T-helper 1 cell treated with Interleukin-12 subunit alpha and Interleukin-12 subunit beta and Interleukin-4 antibody, amounts not matched to agents 30 μg/mL and 1 μg/mL, for 36 hours (primary cell): Measurements from ENCODE around the gene TEX35.
"Not testable (repeated sequence)": the region's sequence is repeated elsewhere in the genome, so short reads cannot be mapped to it uniquely, and the experiment has no call there.

Experiments
- H3K27ac Mint-ChIP-seq: one replicate; pipeline ENCODE4 v1.8.0; 2021; ENCODE audit warnings: mild to moderate bottlenecking, mixed read lengths
- H3K27me3 Mint-ChIP-seq: one replicate; pipeline ENCODE4 v1.8.0; 2021; ENCODE audit warnings: low read depth, mixed read lengths
- H3K36me3 Mint-ChIP-seq: one replicate; pipeline ENCODE4 v1.8.0; 2021; ENCODE audit warnings: low read depth, mixed read lengths
- H3K4me1 Mint-ChIP-seq: one replicate; pipeline ENCODE4 v1.8.0; 2021; ENCODE audit warnings: low read depth, mixed read lengths
- H3K4me3 Mint-ChIP-seq: one replicate; pipeline ENCODE4 v1.8.0; 2021; ENCODE audit warnings: mild to moderate bottlenecking, moderate library complexity, mixed read lengths
- H3K9me3 Mint-ChIP-seq: one replicate; pipeline ENCODE4 v1.8.0; 2021; ENCODE audit warnings: mixed read lengths

TEX35 gene

DNA sequence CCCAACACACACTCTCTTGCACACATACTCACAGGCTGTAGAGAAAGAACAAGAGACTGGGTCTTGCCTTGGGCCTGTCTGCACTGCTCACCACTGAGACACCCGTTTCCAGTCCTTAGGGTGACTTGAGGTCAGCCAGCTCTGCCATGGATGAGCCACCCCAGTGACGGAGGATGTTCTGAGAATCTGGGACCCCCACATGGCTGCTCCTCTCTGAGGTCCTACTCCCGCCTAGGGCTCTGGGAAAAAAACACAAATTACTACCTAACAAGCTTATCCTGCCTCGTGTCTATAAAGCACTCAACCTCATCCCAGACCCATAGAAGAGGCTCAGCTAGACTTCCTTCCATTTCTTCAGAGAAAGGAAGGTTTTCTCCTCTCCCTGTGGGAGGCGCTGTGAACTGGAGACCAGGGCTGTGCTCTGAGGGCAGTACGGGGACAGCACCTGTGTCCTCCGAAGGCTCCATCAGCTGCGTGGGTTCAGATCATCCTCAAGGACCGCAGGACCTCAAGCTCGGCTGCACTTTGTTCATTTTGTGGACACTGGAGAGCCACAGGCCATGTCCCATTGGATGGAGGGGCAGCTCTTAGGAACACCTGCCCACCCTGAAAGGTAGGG is 11.9 kb upstream of the TEX35 start:
- no peaks in the 10 kb centered on the region for H3K9me3 Mint-ChIP-seq
- no peaks in the 10 kb centered on the region for H3K36me3 Mint-ChIP-seq
- no peaks in the 10 kb centered on the region for H3K27me3 Mint-ChIP-seq
- no peaks in the 10 kb centered on the region for H3K4me1 Mint-ChIP-seq
- no peak overlapping the region for H3K27ac Mint-ChIP-seq
- no peak overlapping the region for H3K4me3 Mint-ChIP-seq

- H3K4me3 Mint-ChIP-seq, result no peak overlapping the region
- H3K9me3 Mint-ChIP-seq, result no peaks in the 10 kb centered on the region
- no peaks in the 10 kb centered on the region for H3K4me1 Mint-ChIP-seq
- no peak overlapping the region for H3K27ac Mint-ChIP-seq
- H3K36me3 Mint-ChIP-seq, result no peaks in the 10 kb centered on the region
- no peaks in the 10 kb centered on the region for H3K27me3 Mint-ChIP-seq
Measured at GRCh38 chr1:178501705-178502329, 11.1 kb upstream of the TEX35 start.

GRCh38 chr1:178502330-178502714 is 10.6 kb upstream of the TEX35 start:
- H3K27me3 Mint-ChIP-seq, result no peaks in the 10 kb centered on the region
- no peak overlapping the region for H3K4me3 Mint-ChIP-seq
- H3K27ac Mint-ChIP-seq, result no peak overlapping the region
- H3K36me3 Mint-ChIP-seq, result no peaks in the 10 kb centered on the region
- H3K4me1 Mint-ChIP-seq, result no peaks in the 10 kb centered on the region
- H3K9me3 Mint-ChIP-seq, result no peaks in the 10 kb centered on the region

GRCh38 chr1:178502856-178503255 is 10.1 kb upstream of the TEX35 start:
- H3K27ac Mint-ChIP-seq, result no peak overlapping the region
- H3K4me1 Mint-ChIP-seq, result no peaks in the 10 kb centered on the region
- H3K4me3 Mint-ChIP-seq, result no peak overlapping the region
- H3K9me3 Mint-ChIP-seq, result no peaks in the 10 kb centered on the region
- H3K36me3 Mint-ChIP-seq, result no peaks in the 10 kb centered on the region
- no peaks in the 10 kb centered on the region for H3K27me3 Mint-ChIP-seq

DNA sequence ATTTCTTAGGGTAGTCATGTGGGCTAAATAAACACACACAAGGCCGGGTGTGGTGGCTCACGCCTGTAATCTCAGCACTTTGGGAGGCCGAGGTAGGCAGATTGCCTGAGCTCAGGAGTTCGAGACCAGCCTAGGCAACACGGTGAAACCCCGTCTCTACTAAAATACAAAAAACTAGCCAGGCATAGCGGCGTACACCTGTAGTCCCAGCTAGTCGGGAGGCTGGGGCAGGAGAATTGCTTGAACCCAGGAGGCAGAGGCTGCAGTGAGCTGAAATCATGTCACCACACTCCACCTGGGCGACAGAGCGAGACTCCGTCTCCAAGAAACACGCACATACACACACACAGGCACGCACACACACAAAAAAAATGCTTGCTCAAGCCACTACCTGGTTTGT is 9.6 kb upstream of the TEX35 start:
- not testable (repeated sequence) for H3K27me3 Mint-ChIP-seq, H3K9me3 Mint-ChIP-seq, H3K36me3 Mint-ChIP-seq, H3K4me3 Mint-ChIP-seq, H3K4me1 Mint-ChIP-seq, H3K27ac Mint-ChIP-seq

GRCh38 chr1:178503849-178504248 is 9.1 kb upstream of the TEX35 start:
- H3K4me3 Mint-ChIP-seq, result no peak overlapping the region

DNA sequence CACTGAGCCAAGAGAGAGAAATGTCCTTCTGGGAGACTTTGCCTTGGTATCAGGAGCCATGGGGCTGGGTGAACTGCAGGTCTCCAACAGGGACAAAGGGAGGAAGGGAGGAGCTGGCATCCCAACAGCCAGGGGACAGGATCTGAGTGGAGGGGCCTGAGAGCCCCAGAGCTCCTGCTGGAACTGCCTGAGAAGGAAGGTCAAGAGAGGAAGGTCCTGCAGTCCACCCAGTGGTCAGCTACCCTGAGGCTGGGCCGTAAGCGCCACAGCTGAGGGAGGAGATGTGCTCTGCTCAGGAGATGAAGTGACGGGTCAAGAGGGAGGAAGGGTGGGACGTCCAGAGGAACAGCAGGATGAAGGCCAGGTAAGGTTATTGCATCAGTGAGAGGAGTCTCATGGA is 8.6 kb upstream of the TEX35 start:
- Mint-ChIP-seq H3K27ac (no peak overlapping the region), H3K4me3 (no peak overlapping the region), H3K4me1 (no peaks in the 10 kb centered on the region), H3K9me3 (no peaks in the 10 kb centered on the region), H3K36me3 (no peaks in the 10 kb centered on the region), H3K27me3 (no peaks in the 10 kb centered on the region)

More at GRCh38 chr1:178503849-178504248, 9.1 kb upstream of the TEX35 start:
- no peaks in the 10 kb centered on the region for H3K36me3 Mint-ChIP-seq
- no peaks in the 10 kb centered on the region for H3K27me3 Mint-ChIP-seq
- no peak overlapping the region for H3K27ac Mint-ChIP-seq
- H3K9me3 Mint-ChIP-seq, result no peaks in the 10 kb centered on the region
- H3K4me1 Mint-ChIP-seq, result no peaks in the 10 kb centered on the region

DNA sequence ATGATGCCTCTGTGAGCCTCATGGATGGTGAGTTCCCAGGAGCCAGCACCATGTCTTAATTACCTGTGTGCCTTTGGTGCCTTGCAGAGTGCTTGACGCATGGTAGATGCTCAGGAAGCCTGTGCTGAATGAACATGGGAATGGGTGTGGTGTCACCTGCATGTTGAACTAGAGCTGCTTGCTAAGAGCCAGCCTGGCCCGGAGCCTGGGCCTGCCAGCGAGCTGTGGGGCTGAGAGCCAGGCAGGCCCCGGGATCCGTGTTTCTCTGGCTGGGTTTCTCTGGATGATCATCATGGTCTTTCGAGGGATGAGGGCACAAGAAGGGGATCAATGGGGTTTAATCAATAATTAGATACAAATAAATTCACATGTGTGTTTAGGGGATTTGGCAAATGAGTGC is 6.7 kb upstream of the TEX35 start:
- Mint-ChIP-seq H3K27ac (no peak overlapping the region), H3K9me3 (no peaks in the 10 kb centered on the region), H3K27me3 (no peaks in the 10 kb centered on the region), H3K4me1 (no peaks in the 10 kb centered on the region), H3K4me3 (no peak overlapping the region), H3K36me3 (no peaks in the 10 kb centered on the region)

DNA sequence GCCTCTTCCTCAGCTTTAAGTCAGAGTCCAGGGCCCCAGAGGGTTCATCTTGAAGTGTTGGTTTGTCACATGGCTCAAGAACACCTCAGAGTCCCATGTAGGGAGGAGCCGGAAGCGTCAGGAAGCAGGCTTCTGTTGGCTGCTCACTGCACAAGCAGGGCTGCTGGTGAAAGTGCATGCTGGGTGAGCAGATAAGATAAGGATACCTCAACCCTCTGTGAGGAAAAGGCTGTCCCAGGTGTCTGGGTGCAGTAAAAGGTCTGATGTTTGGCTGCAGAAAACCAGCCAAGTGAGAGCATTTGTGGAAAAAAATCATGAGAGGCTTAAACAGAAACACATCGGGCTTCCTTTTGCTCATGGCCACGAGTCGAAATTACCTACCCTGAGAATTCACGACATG is 6.2 kb upstream of the TEX35 start:
- H3K27ac Mint-ChIP-seq, result no peak overlapping the region
- no peaks in the 10 kb centered on the region for H3K36me3 Mint-ChIP-seq
- no peak overlapping the region for H3K4me3 Mint-ChIP-seq

GRCh38 chr1:178509414-178510007 is 3.4 kb upstream of the TEX35 start:
- Mint-ChIP-seq H3K36me3 (no peaks in the 10 kb centered on the region), H3K27me3 (no peaks in the 10 kb centered on the region), H3K27ac (no peak overlapping the region), H3K4me1 (no peaks in the 10 kb centered on the region), H3K9me3 (no peaks in the 10 kb centered on the region), H3K4me3 (no peak overlapping the region)

More for the DNA sequence above, 6.2 kb upstream of the TEX35 start:
- no peaks in the 10 kb centered on the region for H3K27me3 Mint-ChIP-seq
- H3K9me3 Mint-ChIP-seq, result no peaks in the 10 kb centered on the region
- H3K4me1 Mint-ChIP-seq, result no peaks in the 10 kb centered on the region

DNA sequence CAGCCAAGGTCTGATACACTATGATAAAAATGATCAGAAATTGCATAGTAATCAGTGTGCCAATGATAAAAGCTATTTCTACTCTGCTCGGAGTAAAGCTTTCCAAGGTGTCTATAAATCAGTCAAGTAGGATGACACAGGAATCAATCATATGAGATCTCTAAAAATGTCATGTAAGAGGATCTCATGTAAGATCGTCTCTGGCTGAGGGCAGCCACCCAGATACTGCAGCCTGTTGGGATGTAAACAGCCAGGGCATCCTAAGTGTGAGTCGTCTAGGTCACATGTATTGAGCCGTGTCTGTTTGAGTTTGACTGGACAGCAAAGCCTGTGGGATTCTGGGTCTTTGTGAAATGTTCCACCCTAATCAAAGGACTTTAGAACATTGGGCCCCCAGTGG is 2.8 kb upstream of the TEX35 start:
- H3K27ac Mint-ChIP-seq, result no peak overlapping the region
- no peak overlapping the region for H3K4me3 Mint-ChIP-seq
- no peaks in the 10 kb centered on the region for H3K9me3 Mint-ChIP-seq
- H3K27me3 Mint-ChIP-seq, result no peaks in the 10 kb centered on the region
- H3K4me1 Mint-ChIP-seq, result no peaks in the 10 kb centered on the region
- H3K36me3 Mint-ChIP-seq, result no peaks in the 10 kb centered on the region

- H3K36me3 Mint-ChIP-seq, result no peaks in the 10 kb centered on the region
- H3K9me3 Mint-ChIP-seq, result no peaks in the 10 kb centered on the region
Measured at GRCh38 chr1:178513278-178513983, 522 bp downstream of the TEX35 start.

GRCh38 chr1:178516110-178516509 is 3.2 kb downstream of the TEX35 start:
- Mint-ChIP-seq H3K27ac (no peak overlapping the region), H3K4me3 (no peak overlapping the region), H3K4me1 (no peaks in the 10 kb centered on the region), H3K36me3 (no peaks in the 10 kb centered on the region), H3K9me3 (no peaks in the 10 kb centered on the region), H3K27me3 (no peaks in the 10 kb centered on the region)

More at GRCh38 chr1:178513278-178513983, 522 bp downstream of the TEX35 start:
- Mint-ChIP-seq H3K27me3 (no peaks in the 10 kb centered on the region), H3K27ac (no peak overlapping the region), H3K4me1 (no peaks in the 10 kb centered on the region), H3K4me3 (no peak overlapping the region)

DNA sequence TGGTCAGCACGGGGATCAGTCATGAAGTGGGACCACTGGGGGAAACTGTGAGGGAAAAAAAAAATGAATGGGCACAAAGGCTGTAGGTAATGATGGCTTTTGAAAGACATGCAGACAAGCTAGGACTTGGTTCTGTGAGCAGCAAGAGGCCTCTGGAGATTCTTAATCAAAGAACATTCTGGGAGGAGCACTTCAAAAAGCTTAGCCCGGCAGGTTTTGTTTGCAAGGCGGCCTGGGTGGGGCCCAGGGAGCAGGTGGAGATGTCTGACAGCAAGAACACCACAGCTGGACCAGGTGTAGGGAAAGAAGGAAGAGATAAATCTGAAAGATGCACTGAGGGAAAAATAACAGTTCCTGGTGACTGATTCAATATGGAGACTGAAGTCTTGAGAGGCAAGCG is 6.0 kb downstream of the TEX35 start:
- Mint-ChIP-seq H3K27me3 (no peaks in the 10 kb centered on the region), H3K4me1 (no peaks in the 10 kb centered on the region), H3K4me3 (no peak overlapping the region)

DNA sequence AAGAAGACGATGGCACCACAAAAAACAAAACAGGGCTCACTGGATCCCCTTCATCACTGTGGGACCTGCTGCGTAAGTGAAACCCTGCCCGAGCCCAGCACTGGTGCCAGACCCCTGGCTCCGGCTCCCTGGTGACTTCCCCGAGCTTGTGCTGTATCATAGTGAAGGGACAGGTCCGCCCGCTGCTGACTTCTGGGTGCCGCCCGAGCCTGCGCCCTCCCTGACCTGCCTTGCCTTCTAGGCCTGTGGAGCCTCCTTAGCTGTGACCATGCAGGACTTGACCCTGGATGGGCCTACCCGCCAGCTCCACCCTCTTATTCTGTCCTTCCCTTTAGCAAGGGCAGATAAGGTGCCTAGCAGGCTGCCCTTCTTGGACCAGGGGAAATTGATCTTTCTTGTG is 7.9 kb downstream of the TEX35 start:
- no peak overlapping the region for H3K4me3 Mint-ChIP-seq
- H3K36me3 Mint-ChIP-seq, result no peaks in the 10 kb centered on the region
- no peak overlapping the region for H3K27ac Mint-ChIP-seq
- H3K4me1 Mint-ChIP-seq, result no peaks in the 10 kb centered on the region
- H3K9me3 Mint-ChIP-seq, result no peaks in the 10 kb centered on the region
- no peaks in the 10 kb centered on the region for H3K27me3 Mint-ChIP-seq

More for the DNA sequence above, 6.0 kb downstream of the TEX35 start:
- Mint-ChIP-seq H3K9me3 (no peaks in the 10 kb centered on the region), H3K27ac (no peak overlapping the region), H3K36me3 (no peaks in the 10 kb centered on the region)
